Left forelimb (tissue), 1 donor: ENCODE results near the gene PPARD.

Source experiments
- DNase-seq: peaks from one replicate; pipeline ENCODE4 v3.0.0-alpha.2; 2018; ENCODE audit warnings: low spot score

The PPARD gene

GRCh38 chr6:35356391-35356790, 14.0 kb downstream of the PPARD start:
- DNase-seq: no peak

- no peak for DNase-seq
Measured at GRCh38 chr6:35357677-35358076, 15.3 kb downstream of the PPARD start.

GRCh38 chr6:35358086-35358485, 15.7 kb downstream of the PPARD start:
- DNase-seq: no peak

GRCh38 chr6:35359346-35359743, 17.0 kb downstream of the PPARD start:
- DNase-seq: no peak

- DNase-seq: no peak
Measured at GRCh38 chr6:35359744-35360348, 17.5 kb downstream of the PPARD start.

GRCh38 chr6:35360349-35361138, 18.2 kb downstream of the PPARD start:
- DNase-seq: no peak

GRCh38 chr6:35362200-35362599, 19.8 kb downstream of the PPARD start:
- no peak for DNase-seq

- no peak for DNase-seq
Measured at GRCh38 chr6:35363293-35363750, 21.0 kb downstream of the PPARD start.

- no peak for DNase-seq
Measured at GRCh38 chr6:35365594-35366203, 23.3 kb downstream of the PPARD start.

GRCh38 chr6:35366204-35366596, 23.8 kb downstream of the PPARD start:
- no peak for DNase-seq

GRCh38 chr6:35367646-35368037, 25.3 kb downstream of the PPARD start:
- DNase-seq: no peak

GRCh38 chr6:35368038-35368887, 25.9 kb downstream of the PPARD start:
- no peak for DNase-seq

- no peak for DNase-seq
Measured at GRCh38 chr6:35370124-35370741, 27.9 kb downstream of the PPARD start.

- DNase-seq: no peak
Measured at GRCh38 chr6:35370785-35371493, 28.6 kb downstream of the PPARD start.

GRCh38 chr6:35371494-35372262, 29.3 kb downstream of the PPARD start:
- DNase-seq: no peak

GRCh38 chr6:35372633-35373032, 30.3 kb downstream of the PPARD start:
- DNase-seq: no peak

- no peak for DNase-seq
Measured at GRCh38 chr6:35376281-35376680, 33.9 kb downstream of the PPARD start.

- DNase-seq: no peak
Measured at GRCh38 chr6:35377002-35377401, 34.6 kb downstream of the PPARD start.

- DNase-seq: no peak
Measured at GRCh38 chr6:35378261-35378660, 35.9 kb downstream of the PPARD start.

GRCh38 chr6:35381132-35381531, 38.8 kb downstream of the PPARD start:
- no peak for DNase-seq
